Measurements from ENCODE around the gene XIRP2.

XIRP2 gene

DNA sequence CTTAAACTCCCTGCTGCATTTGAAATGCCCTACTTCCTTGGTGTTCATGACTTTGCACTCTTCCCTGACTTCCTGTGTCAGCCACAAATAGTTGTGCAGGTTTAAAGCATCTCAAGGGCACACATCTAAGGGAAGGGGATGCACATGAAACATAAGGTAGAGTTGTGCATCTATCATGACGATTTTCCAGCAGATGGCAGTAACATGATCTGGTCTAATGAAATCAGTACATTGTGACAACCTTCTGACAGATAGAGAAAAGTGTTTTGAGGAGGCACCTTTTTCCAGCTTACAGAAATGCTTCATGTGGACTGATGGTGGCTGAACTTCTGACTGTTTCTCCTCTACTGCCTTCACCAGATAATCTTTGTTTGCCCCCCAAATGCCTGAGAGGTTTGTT, 238.9 kb downstream of the XIRP2 start:
- no peak overlapping the region for H3K4me3 ChIP-seq (ENCODE audit: low read length in 2 of 2)
- H3K36me3 ChIP-seq (ENCODE audit: control insufficient read depth in 2 of 2, insufficient read depth in 2 of 2, low read length in 2 of 2) = no peaks in the 10 kb centered on the region
- no peak overlapping the region for H3K9ac ChIP-seq (ENCODE audit: low read depth in 1 of 2, low read length in 2 of 2)
- no peak overlapping the region for H3K27ac ChIP-seq (ENCODE audit: low read depth in 2 of 2, low read length in 2 of 2)
- no peaks in the 10 kb centered on the region for H3K9me3 ChIP-seq (ENCODE audit: control insufficient read depth in 2 of 2, low read length in 2 of 2)
- no peaks in the 10 kb centered on the region for H3K4me1 ChIP-seq (ENCODE audit: control insufficient read depth in 2 of 2, insufficient read depth in 2 of 2, low read length in 2 of 2)
- H3K27me3 ChIP-seq (ENCODE audit: control insufficient read depth in 2 of 2, insufficient read depth in 2 of 2, low read length in 2 of 2) = no peaks in the 10 kb centered on the region

DNA sequence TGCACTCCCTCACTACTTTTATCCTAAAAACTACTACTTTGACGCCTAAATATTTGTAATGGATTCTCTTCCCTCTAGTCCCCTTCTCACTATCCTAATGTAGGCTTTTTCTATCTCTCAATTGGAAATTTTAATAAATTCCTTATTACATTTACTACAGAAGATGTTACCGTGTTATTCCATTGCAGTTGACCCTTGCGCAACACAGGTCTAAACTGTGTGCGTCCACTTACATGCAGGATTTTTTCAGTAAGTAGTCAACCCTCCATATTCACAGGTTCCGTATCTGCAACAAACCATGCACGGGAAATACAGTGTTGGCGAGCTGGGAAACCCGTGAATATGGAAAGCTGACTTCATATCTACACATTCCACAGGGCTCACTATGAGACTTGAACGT, 239.8 kb downstream of the XIRP2 start:
- Histone ChIP-seq H3K36me3 (ENCODE audit: control insufficient read depth in 2 of 2, insufficient read depth in 2 of 2, low read length in 2 of 2) (no peaks in the 10 kb centered on the region), H3K9me3 (ENCODE audit: control insufficient read depth in 2 of 2, low read length in 2 of 2) (no peaks in the 10 kb centered on the region), H3K27me3 (ENCODE audit: control insufficient read depth in 2 of 2, insufficient read depth in 2 of 2, low read length in 2 of 2) (no peaks in the 10 kb centered on the region)

DNA sequence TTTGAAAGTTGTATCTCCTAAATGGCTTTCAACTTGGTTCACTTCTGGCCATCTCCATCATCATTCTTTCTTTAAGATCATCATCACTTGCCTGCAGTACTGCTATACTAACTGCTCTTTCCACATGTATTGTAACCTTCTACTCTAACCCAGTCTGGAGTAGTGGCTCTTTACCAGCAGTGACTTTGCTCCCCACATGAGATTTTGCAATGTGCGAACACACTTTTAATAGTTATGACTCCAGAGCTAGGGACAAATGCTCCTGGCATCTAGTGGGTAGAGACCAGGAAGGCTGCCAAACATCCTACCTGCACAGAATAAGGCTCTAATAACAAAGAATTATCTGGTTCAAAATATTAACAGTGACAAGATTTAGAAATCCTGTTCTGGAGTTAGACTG, 243.8 kb downstream of the XIRP2 start:
- Histone ChIP-seq H3K9ac (ENCODE audit: low read depth in 1 of 2, low read length in 2 of 2) (no peak overlapping the region), H3K36me3 (ENCODE audit: control insufficient read depth in 2 of 2, insufficient read depth in 2 of 2, low read length in 2 of 2) (no peaks in the 10 kb centered on the region), H3K27ac (ENCODE audit: low read depth in 2 of 2, low read length in 2 of 2) (no peak overlapping the region), H3K9me3 (ENCODE audit: control insufficient read depth in 2 of 2, low read length in 2 of 2) (no peaks in the 10 kb centered on the region), H3K4me3 (ENCODE audit: low read length in 2 of 2) (no peak overlapping the region), H3K4me1 (ENCODE audit: control insufficient read depth in 2 of 2, insufficient read depth in 2 of 2, low read length in 2 of 2) (no peaks in the 10 kb centered on the region), H3K27me3 (ENCODE audit: control insufficient read depth in 2 of 2, insufficient read depth in 2 of 2, low read length in 2 of 2) (no peaks in the 10 kb centered on the region)

More for the DNA sequence above, 239.8 kb downstream of the XIRP2 start:
- Histone ChIP-seq H3K27ac (ENCODE audit: low read depth in 2 of 2, low read length in 2 of 2) (no peak overlapping the region), H3K4me1 (ENCODE audit: control insufficient read depth in 2 of 2, insufficient read depth in 2 of 2, low read length in 2 of 2) (no peaks in the 10 kb centered on the region), H3K4me3 (ENCODE audit: low read length in 2 of 2) (no peak overlapping the region), H3K9ac (ENCODE audit: low read depth in 1 of 2, low read length in 2 of 2) (no peak overlapping the region)

DNA sequence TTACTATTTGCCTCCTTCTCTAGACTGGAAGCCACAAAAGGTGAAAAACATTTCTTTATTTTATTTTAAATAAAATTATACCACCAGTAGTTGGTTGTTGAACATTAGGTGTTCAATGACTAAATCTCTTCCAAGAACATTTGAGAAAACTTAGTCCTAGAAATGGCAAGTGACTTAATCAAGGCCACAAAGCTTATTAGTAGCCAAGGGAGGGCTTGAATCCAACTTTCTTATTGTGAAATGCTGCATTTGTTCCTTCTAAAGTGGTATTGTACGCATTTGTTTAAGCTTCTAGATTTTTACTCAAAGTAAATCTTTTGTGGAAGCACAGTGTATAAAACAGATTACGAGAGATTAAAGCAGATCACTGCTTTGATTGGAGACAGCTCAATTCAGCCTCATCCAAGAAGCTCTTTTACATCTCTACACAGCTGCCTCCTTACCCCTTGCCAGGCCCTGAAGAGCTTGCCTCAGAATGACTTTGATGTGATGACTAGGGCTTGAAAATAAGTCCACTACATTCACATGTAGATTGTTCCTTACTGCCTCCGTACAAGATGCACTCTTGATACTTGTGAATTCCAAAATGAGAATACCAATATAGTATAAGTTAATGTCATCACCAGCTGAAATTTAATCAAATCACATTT, 244.8 kb downstream of the XIRP2 start:
- H3K9ac ChIP-seq (ENCODE audit: low read depth in 1 of 2, low read length in 2 of 2) = no peak overlapping the region
- no peaks in the 10 kb centered on the region for H3K9me3 ChIP-seq (ENCODE audit: control insufficient read depth in 2 of 2, low read length in 2 of 2)
- no peaks in the 10 kb centered on the region for H3K36me3 ChIP-seq (ENCODE audit: control insufficient read depth in 2 of 2, insufficient read depth in 2 of 2, low read length in 2 of 2)
- no peak overlapping the region for H3K4me3 ChIP-seq (ENCODE audit: low read length in 2 of 2)
- H3K27ac ChIP-seq (ENCODE audit: low read depth in 2 of 2, low read length in 2 of 2) = no peak overlapping the region
- no peaks in the 10 kb centered on the region for H3K27me3 ChIP-seq (ENCODE audit: control insufficient read depth in 2 of 2, insufficient read depth in 2 of 2, low read length in 2 of 2)
- H3K4me1 ChIP-seq (ENCODE audit: control insufficient read depth in 2 of 2, insufficient read depth in 2 of 2, low read length in 2 of 2) = no peaks in the 10 kb centered on the region

DNA sequence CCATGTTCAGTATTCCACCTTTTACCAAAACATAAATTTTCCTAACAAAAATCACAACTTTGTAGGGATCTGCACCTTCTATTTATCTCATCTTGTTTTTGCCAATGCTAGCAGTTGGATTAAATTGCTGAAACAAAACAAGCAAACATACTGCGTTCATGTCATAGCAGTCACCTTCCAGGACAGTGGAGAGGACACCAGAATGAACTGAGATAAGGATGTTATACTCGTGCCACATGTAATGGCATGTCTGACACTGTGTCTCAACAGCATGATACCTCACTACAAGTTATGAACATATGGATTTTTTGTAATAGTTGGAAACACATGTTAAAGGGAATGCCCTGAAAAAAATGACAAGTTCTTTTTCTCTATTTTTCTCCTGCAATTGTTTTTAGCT, 245.3 kb downstream of the XIRP2 start:
- Histone ChIP-seq H3K9me3 (ENCODE audit: control insufficient read depth in 2 of 2, low read length in 2 of 2) (no peaks in the 10 kb centered on the region), H3K36me3 (ENCODE audit: control insufficient read depth in 2 of 2, insufficient read depth in 2 of 2, low read length in 2 of 2) (no peaks in the 10 kb centered on the region), H3K4me1 (ENCODE audit: control insufficient read depth in 2 of 2, insufficient read depth in 2 of 2, low read length in 2 of 2) (no peaks in the 10 kb centered on the region), H3K9ac (ENCODE audit: low read depth in 1 of 2, low read length in 2 of 2) (no peak overlapping the region), H3K27me3 (ENCODE audit: control insufficient read depth in 2 of 2, insufficient read depth in 2 of 2, low read length in 2 of 2) (no peaks in the 10 kb centered on the region), H3K27ac (ENCODE audit: low read depth in 2 of 2, low read length in 2 of 2) (no peak overlapping the region), H3K4me3 (ENCODE audit: low read length in 2 of 2) (no peak overlapping the region)

DNA sequence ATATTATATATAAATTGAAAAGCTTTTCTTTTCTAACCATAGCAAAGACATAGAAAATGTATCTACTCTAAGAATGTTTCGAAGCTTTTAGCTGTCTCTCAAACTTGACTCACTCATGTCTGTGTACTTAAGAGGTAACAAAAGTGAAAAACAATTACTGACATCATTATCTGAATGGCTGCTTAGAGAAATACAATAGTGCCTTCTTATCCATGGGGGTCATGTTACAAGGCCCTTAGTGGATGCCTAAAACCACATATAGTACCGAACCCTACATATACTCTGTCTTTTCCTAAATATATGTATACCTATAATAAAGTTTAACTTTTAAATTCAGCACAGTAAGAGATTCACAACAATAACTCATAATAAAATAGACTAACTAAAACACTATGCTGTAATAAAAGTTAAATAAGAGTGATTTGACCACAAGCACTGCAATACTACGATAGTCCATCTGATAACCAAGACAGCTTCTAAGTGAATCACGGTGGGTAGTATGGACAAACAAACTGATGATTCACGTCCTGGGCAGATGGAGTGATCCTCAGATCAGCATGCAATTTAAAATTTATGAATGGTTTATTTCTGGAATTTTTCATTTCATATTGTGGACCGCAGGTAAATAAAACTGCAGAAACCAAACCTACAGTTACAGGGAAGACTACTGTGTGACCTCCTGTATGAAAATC, 246.2 kb downstream of the XIRP2 start:
- Histone ChIP-seq H3K9me3 (ENCODE audit: control insufficient read depth in 2 of 2, low read length in 2 of 2) (no peaks in the 10 kb centered on the region), H3K36me3 (ENCODE audit: control insufficient read depth in 2 of 2, insufficient read depth in 2 of 2, low read length in 2 of 2) (no peaks in the 10 kb centered on the region), H3K4me1 (ENCODE audit: control insufficient read depth in 2 of 2, insufficient read depth in 2 of 2, low read length in 2 of 2) (no peaks in the 10 kb centered on the region), H3K9ac (ENCODE audit: low read depth in 1 of 2, low read length in 2 of 2) (no peak overlapping the region), H3K4me3 (ENCODE audit: low read length in 2 of 2) (no peak overlapping the region), H3K27ac (ENCODE audit: low read depth in 2 of 2, low read length in 2 of 2) (no peak overlapping the region), H3K27me3 (ENCODE audit: control insufficient read depth in 2 of 2, insufficient read depth in 2 of 2, low read length in 2 of 2) (no peaks in the 10 kb centered on the region)

DNA sequence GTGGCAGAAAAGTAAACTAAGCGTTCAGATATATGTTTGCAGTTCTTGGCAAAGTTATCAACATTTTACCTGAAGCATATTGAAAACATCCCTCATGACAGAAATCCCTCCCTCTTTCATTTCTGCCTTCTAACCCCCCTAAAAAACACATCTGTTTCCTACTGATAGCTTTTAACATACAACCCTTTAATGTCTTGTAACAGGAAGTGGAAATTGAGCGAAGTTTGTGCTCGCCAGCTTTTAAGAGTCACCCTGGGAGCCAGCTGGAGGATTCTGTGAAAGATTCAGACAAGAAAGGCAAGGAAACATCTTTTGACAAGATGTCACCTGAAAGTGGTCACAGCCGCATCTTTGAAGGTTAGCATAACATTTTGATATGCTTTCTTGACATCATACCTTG, 247.4 kb downstream of the XIRP2 start:
- Histone ChIP-seq H3K36me3 (ENCODE audit: control insufficient read depth in 2 of 2, insufficient read depth in 2 of 2, low read length in 2 of 2) (no peaks in the 10 kb centered on the region), H3K4me1 (ENCODE audit: control insufficient read depth in 2 of 2, insufficient read depth in 2 of 2, low read length in 2 of 2) (no peaks in the 10 kb centered on the region), H3K4me3 (ENCODE audit: low read length in 2 of 2) (no peak overlapping the region), H3K27me3 (ENCODE audit: control insufficient read depth in 2 of 2, insufficient read depth in 2 of 2, low read length in 2 of 2) (no peaks in the 10 kb centered on the region), H3K9me3 (ENCODE audit: control insufficient read depth in 2 of 2, low read length in 2 of 2) (no peaks in the 10 kb centered on the region), H3K9ac (ENCODE audit: low read depth in 1 of 2, low read length in 2 of 2) (no peak overlapping the region), H3K27ac (ENCODE audit: low read depth in 2 of 2, low read length in 2 of 2) (no peak overlapping the region)

DNA sequence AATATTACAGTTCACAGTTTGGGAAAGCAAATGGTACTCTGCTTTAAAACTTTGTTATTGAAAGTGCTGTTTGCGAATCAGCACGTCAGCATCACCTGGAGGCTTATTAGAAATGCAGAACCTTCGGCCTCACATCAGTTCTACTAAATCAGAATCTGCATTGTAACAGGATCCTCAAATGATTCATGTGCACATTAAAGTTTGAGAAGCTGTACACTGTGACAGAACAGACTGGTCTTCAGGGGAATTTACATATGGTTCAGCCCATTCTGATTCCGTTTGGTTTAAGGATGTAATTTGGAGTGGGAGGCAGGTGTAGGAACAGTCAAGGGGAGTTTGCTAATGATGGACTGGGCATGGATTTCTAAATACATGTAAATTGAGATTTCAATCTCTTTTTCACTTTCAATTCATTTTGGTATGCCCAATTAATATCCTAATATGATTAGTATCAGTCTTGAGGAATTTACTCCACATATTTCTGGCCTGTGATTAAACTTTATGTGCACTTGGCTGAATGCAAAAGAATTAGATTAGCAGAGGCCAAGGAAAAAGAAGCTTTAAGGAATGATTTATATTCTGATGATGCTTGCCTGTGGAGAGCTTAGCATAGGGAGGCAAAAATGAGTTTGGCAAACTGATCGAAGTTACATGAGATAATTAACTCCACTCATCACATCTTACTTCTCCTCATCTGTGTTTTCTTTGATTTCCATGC, 248.8 kb downstream of the XIRP2 start:
- no peak overlapping the region for H3K27ac ChIP-seq (ENCODE audit: low read depth in 2 of 2, low read length in 2 of 2)
- H3K9ac ChIP-seq (ENCODE audit: low read depth in 1 of 2, low read length in 2 of 2) = no peak overlapping the region
- H3K4me1 ChIP-seq (ENCODE audit: control insufficient read depth in 2 of 2, insufficient read depth in 2 of 2, low read length in 2 of 2) = no peaks in the 10 kb centered on the region
- H3K27me3 ChIP-seq (ENCODE audit: control insufficient read depth in 2 of 2, insufficient read depth in 2 of 2, low read length in 2 of 2) = no peaks in the 10 kb centered on the region
- H3K4me3 ChIP-seq (ENCODE audit: low read length in 2 of 2) = no peak overlapping the region
- no peaks in the 10 kb centered on the region for H3K9me3 ChIP-seq (ENCODE audit: control insufficient read depth in 2 of 2, low read length in 2 of 2)
- no peaks in the 10 kb centered on the region for H3K36me3 ChIP-seq (ENCODE audit: control insufficient read depth in 2 of 2, insufficient read depth in 2 of 2, low read length in 2 of 2)

DNA sequence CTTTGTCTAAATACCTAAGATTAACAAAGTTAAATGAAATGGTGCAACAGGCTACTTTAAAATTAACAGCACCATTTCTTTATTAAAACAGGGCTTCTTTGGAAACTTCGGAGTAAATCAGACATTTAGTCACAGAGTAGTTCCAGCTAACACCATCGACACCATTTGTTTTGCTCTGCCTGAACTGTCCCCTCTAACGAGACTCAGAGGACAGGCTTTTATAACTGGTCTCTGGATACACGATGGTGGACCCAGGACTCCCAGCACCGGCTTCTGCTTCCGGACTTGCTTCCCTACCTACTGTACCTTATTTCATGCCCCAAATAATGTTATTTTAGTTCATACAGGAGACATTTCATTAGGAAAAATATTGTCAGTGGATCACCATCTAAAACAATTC, 252.1 kb downstream of the XIRP2 start:
- H3K27ac ChIP-seq (ENCODE audit: low read depth in 2 of 2, low read length in 2 of 2) = no peak overlapping the region
- no peak overlapping the region for H3K9ac ChIP-seq (ENCODE audit: low read depth in 1 of 2, low read length in 2 of 2)
- H3K27me3 ChIP-seq (ENCODE audit: control insufficient read depth in 2 of 2, insufficient read depth in 2 of 2, low read length in 2 of 2) = no peaks in the 10 kb centered on the region
- H3K9me3 ChIP-seq (ENCODE audit: control insufficient read depth in 2 of 2, low read length in 2 of 2) = no peaks in the 10 kb centered on the region
- H3K36me3 ChIP-seq (ENCODE audit: control insufficient read depth in 2 of 2, insufficient read depth in 2 of 2, low read length in 2 of 2) = no peaks in the 10 kb centered on the region
- H3K4me1 ChIP-seq (ENCODE audit: control insufficient read depth in 2 of 2, insufficient read depth in 2 of 2, low read length in 2 of 2) = no peaks in the 10 kb centered on the region
- no peak overlapping the region for H3K4me3 ChIP-seq (ENCODE audit: low read length in 2 of 2)

DNA sequence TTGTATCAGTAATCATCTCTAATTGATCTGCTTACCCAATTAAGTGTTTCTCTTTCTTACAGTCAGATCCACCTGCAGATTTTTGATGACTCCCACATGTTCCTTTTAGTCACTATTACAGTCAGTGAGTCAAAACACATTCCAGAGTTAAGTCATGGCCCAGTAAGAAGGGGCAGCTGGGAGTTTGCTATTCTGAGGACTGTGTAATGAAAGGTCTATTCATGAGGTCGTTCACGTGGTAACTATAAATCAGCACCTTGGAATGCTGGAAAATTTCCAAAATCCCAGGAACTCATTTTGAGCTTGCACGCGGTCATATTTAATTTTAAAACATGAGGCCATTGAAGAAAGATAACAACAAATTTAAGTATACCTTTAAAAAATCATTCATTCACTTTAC, 252.5 kb downstream of the XIRP2 start:
- H3K27me3 ChIP-seq (ENCODE audit: control insufficient read depth in 2 of 2, insufficient read depth in 2 of 2, low read length in 2 of 2) = no peaks in the 10 kb centered on the region
- H3K4me3 ChIP-seq (ENCODE audit: low read length in 2 of 2) = no peak overlapping the region
- H3K4me1 ChIP-seq (ENCODE audit: control insufficient read depth in 2 of 2, insufficient read depth in 2 of 2, low read length in 2 of 2) = no peaks in the 10 kb centered on the region
- H3K27ac ChIP-seq (ENCODE audit: low read depth in 2 of 2, low read length in 2 of 2) = no peak overlapping the region
- no peaks in the 10 kb centered on the region for H3K36me3 ChIP-seq (ENCODE audit: control insufficient read depth in 2 of 2, insufficient read depth in 2 of 2, low read length in 2 of 2)
- no peak overlapping the region for H3K9ac ChIP-seq (ENCODE audit: low read depth in 1 of 2, low read length in 2 of 2)
- H3K9me3 ChIP-seq (ENCODE audit: control insufficient read depth in 2 of 2, low read length in 2 of 2) = no peaks in the 10 kb centered on the region
